Measurements from ENCODE around the gene GNA14.

GRCh38 chr9:77438653-77439052 is 209.5 kb downstream of the GNA14 start:
- TF ChIP-seq SUZ12 (IDR thresholded peaks at IDR 0.05; ENCODE audit: extremely low read depth, insufficient read depth, insufficient read length) = no peak
- no peak for TF ChIP-seq YY1 (IDR thresholded peaks at IDR 0.05; ENCODE audit: insufficient read depth, insufficient read length)
